T-helper 22 cell (primary cell): Measurements from ENCODE around the gene ZRANB1.
"Not testable (repeated sequence)": the region's sequence is repeated elsewhere in the genome, so short reads cannot be mapped to it uniquely, and the experiment has no call there.

Source experiments
- DNase-seq: peaks from one replicate; pipeline ENCODE4 v3.0.0-alpha.2; 2020; ENCODE audit warnings: low read depth

The ZRANB1 gene

GRCh38 chr10:124966008-124966407, 24.1 kb downstream of the ZRANB1 start:
- DNase-seq: no peak

DNA sequence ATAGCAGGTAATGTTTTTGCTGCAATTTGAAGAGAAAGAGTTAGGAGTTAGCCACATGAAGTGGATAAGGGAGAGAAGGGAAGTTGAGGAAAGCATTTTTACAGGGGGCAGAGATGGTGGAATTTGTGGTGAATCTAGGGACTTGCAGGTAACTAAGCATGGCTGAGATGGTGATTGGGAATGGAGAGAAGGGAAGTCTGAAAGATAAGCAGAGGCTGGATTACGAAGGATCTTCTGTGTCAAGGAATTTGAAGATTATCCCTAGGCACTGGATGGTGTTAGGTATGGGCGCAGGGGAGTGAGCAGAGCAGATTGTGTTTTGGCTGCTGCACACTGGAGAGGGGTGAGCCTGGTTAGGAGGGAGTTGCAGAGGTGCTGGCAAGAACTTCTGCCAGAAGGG, 25.3 kb downstream of the ZRANB1 start:
- DNase-seq: no peak

DNA sequence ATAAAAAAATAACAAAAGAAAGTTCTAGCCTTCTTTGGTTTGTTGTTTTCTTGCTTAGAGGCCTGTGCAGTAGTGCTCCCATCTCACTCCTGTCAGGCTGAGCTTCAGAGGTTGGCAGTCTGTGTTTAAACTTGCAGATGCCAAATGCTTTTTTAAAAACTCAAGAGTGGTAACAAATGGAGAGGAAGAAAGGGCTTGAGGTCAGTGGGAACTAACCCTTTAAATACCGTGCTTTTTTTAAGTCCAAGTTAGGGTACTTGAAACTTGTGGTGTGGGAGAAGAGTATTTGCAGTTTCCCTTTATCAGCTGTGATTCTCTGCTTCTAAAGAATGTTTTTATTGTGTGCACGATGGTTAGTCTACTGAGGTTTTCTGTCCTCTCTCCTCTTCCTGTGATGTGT, 29.4 kb downstream of the ZRANB1 start:
- DNase-seq: no peak

- DNase-seq: no peak
Measured at GRCh38 chr10:124972637-124973036, 30.7 kb downstream of the ZRANB1 start.

DNA sequence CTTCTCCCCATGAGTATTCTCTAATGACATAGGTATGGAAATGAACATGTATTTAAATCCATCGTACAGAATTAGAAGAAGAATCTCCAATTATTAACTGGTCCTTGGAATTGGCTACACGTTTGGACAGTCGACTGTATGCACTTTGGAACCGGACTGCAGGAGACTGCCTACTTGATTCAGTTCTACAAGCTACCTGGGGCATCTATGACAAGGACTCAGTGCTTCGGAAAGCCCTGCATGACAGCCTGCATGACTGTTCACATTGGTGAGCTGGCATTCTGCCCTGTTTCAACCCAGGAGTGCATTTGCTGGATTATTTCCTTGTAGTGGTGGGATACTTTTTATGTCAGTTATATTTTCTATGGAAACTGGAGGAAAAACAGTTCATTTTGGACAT, 32.2 kb downstream of the ZRANB1 start:
- no peak for DNase-seq

DNA sequence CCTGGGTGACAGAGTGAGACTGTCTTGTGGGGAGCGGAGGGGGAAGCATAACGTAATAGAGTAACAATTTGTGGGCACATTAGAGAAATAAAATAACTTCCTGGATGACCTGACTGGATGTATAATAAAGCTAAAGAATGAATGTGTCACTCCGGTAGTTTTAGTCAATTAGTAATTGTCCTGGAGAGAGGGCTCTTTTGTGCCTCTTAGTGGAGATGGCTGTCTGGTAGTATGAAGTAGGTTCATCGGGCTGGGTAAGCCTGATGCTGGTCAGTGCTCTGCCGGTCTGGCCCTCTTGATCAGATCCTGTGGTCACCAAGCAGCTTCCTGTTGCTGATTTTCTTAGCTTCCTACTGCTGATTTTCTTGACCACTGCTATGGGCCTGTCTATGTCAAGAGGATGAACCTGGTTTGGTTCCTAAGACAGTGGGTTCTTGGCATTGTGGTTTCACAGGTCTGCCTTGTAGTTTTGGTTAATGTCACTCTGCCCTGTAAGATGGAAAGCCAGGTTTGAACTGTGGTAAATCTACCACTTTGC, 34.1 kb downstream of the ZRANB1 start:
- no peak for DNase-seq

DNA sequence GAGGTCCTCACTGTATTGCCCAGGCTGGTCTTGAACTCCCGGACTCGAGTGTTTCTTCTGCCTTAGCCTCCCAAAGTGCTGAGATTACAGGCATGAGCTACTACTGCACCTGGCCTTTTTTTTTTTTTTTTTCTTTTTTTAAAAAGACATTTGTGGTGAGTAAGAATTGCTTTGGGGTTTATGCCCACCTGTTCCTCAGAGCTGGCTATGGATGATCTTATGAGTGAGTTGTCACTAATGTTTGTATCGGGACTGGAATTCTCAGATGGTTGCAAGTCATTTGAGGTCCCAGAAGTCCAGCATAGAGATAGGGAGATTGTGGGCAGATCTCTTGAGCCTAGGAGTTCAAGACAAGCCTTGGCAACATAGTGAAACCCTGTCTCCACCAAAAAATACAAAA, 35.2 kb downstream of the ZRANB1 start:
- no peak for DNase-seq

GRCh38 chr10:124977648-124978375, 35.9 kb downstream of the ZRANB1 start:
- no peak for DNase-seq

DNA sequence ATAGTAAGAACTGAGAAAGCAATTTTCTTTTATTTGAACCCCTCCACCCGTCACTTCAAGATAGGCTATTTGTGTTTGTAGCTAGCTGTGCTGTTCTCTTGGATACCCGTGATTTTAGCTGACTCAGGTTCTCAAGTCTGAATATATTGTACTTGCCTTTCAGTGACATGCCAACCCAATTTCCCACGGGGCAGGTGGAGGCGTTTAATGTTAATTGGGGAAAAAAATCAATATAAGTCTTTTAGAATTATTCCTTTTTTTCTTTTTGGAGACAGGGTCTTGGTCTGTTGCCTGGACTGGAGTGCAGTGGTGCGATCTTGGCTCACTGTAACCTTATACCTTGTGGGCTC, 36.4 kb downstream of the ZRANB1 start:
- no peak for DNase-seq

- no peak for DNase-seq
Measured at GRCh38 chr10:124983321-124983720, 41.4 kb downstream of the ZRANB1 start.

DNA sequence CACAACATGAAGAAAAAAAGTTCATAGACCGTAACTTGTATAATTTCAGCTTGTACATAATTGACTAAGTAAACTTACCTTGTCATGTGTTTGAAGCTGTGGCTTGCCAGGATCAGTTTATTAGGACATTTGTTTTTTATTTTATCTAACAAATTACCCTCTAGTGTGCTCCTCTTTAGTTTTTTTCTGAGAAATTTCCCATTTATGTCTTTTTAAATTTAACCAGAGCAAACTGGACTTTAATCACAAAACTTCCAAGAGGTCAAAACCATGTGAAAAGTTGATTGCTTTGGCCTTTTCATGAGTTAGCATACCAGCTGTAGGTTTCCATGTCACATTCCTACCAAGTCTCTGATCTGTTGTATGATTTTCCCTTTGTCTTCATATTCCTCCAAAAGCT, 42.5 kb downstream of the ZRANB1 start:
- no peak for DNase-seq

- DNase-seq: no peak
Measured at GRCh38 chr10:124985162-124985561, 43.2 kb downstream of the ZRANB1 start.

- DNase-seq: no peak
Measured at GRCh38 chr10:124987788-124988187, 45.9 kb downstream of the ZRANB1 start.

GRCh38 chr10:124988753-124989152, 46.8 kb downstream of the ZRANB1 start:
- DNase-seq: not testable (repeated sequence)

- DNase-seq: no peak
Measured at GRCh38 chr10:124989526-124989925, 47.6 kb downstream of the ZRANB1 start.

DNA sequence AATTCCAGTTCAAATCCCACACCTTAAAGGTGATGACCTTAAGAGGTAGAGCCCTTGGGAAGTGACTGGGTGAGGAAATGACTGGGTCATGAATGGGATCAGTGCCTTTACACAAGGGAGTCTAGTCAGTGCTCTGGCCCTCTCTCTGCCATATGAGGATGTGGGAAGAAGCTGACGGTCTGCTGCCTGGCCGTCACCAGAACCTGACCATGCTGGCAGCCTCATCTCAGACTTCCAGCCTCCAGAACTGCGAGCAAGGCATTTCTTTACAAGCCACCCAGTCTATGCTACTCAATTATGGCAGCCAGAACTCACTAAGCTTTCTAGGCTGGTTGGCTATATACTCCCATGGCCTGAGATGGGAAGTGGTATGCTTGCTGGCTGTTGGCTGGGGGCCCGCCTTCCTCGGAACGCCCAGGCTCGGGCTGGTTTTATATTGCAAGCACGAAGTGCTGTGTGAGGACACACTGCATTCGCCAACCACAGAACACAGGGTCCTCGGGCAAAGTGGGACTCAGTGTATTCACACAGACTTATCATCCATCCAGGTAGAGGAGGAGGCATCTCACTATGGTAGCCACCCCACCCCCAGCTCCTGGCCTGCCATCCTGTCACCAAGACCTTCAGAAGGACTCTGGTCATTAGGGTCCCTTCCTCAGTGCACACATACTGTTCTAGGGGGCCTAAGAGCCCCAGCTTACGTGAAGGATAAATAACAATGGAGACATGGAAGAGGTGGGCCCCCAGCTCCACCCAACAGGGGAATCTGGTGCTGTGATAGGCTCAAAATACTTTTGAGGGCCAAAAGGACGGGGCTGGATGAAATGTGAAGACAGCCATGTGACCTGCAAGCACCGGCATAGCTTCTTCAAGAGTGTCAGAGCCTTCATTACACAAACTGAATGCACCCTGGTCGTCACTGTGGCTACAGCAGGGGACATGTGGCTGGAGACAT, 49.0 kb downstream of the ZRANB1 start:
- no peak for DNase-seq

GRCh38 chr10:124991835-124992234, 49.9 kb downstream of the ZRANB1 start:
- DNase-seq: no peak

DNA sequence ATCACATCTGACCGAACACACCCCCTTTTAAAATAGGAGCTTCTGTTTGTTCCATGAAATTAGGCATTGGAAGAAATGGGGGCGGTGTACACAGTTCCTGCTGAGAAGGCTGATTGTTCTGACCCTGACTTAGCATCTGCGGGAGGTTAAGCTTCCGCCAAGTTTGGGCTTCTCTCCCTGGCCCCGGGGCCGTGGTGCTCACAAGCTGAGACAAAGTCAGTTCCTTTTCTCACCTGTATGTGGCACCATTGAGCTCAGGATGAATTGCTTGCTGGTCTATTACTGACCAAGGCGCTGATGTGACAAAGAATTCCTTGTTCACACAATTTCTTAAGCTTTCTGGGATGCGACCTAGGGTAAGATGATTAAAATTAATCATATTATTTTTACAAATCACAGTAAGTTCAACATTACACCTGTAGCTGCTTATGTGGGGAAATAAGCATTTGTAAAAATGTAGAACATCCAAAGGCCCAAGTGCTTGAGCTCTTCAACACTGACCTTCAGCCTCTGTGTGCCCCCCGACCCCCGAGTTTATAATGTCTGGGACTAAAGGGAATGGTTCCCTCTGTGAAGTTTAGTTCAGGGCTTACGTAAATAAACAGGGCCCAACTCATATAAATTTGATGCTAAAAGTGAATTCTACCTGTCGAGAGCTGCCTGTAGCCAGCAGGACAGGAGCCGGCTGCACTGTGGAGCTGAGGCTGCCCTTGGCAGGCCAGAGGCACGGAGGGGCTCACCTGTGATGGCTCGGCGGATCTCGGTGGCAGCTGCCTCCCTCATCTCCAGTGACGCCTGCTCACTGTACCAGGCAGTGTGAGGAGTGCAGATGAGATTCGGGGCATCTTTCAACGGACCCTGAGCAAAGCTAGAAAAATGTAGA, 50.8 kb downstream of the ZRANB1 start:
- no peak for DNase-seq

DNA sequence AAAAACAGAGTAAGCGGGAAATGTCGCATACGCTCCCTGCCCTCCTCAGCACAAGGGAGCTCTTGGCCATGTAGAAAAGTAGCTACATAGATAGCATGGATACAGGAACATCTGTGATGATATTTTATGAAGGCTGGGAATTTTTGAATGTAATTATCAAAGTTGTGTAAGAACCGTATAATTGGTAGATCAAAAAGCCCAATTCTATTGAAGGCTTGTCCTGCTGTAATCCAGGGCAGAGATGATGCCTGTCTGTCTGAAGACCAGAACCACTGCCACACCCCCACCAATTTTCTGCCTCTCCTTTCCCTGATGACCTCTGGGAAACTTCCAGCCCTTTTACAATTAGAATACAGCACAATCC, 51.4 kb downstream of the ZRANB1 start:
- no peak for DNase-seq

GRCh38 chr10:124993736-124994451, 52.0 kb downstream of the ZRANB1 start:
- DNase-seq: no peak
